GM12891 (cell line): ENCODE results near the gene ASPA.
"Not testable (repeated sequence)": the region's sequence is repeated elsewhere in the genome, so short reads cannot be mapped to it uniquely, and the experiment has no call there.

Experiments used
- DNase-seq: peaks from one replicate; pipeline ENCODE4 v3.0.0; 2011; ENCODE audit warnings: low spot score; ENCODE audit not compliant: insufficient read length
- FAIRE-seq: peaks from 2 replicates; lab custom pipeline; 2011; peaks lifted over from hg19 to GRCh38; lab: Jason Lieb, UNC
- PAX5 ChIP-seq: IDR thresholded peaks from 2 replicates; pipeline ENCODE4 v1.6.1; 2011; ENCODE audit warnings: low read length, moderate library complexity, mild to moderate bottlenecking; ENCODE audit not compliant: insufficient read depth, severe bottlenecking
- POLR2A ChIP-seq: IDR thresholded peaks from 2 replicates; pipeline ENCODE4 v1.6.1; 2011; ENCODE audit warnings: low read depth, low read length, control low read depth
- POLR2AphosphoS5 ChIP-seq: IDR thresholded peaks from 2 replicates; pipeline ENCODE4 v1.6.1; 2011; ENCODE audit warnings: low read depth, low read length, control low read depth
- POU2F2 ChIP-seq: IDR thresholded peaks from 2 replicates; pipeline ENCODE4 v1.6.1; 2011; ENCODE audit warnings: low read depth, mild to moderate bottlenecking, control low read depth, low read length, moderate library complexity
- SPI1 ChIP-seq: IDR thresholded peaks from 2 replicates; pipeline ENCODE4 v1.6.1; 2011; ENCODE audit warnings: low read depth, low read length, control low read depth
- TAF1 ChIP-seq: IDR thresholded peaks from 2 replicates; pipeline ENCODE4 v1.6.1; 2011; ENCODE audit warnings: low read depth, low read length, control low read depth

The ASPA gene

DNA sequence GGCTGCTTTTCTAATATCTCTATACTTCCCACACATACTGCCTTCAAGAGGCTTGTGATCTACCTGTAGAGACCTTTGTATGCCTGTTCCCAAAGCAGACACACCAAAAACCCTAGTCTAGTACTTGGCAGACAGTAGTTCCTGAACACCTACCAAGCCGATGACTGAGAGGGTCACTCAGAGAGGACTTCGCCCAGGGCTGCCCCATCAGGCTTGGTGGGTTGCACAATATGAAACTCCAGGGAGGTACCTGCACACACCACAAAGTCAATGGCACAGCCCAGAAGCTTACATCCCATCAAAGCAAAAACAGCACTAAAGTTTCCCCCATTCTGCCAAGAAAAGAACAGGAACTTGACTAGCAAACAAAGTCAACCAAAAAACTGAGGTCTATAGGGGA, 30.3 kb downstream of the ASPA start:
- TF ChIP-seq TAF1 (no peak), POLR2AphosphoS5 (no peak), POLR2A (no peak), SPI1 (no peak), PAX5 (no peak), POU2F2 (no peak)
- FAIRE-seq (no peak), DNase-seq (no peak)

DNA sequence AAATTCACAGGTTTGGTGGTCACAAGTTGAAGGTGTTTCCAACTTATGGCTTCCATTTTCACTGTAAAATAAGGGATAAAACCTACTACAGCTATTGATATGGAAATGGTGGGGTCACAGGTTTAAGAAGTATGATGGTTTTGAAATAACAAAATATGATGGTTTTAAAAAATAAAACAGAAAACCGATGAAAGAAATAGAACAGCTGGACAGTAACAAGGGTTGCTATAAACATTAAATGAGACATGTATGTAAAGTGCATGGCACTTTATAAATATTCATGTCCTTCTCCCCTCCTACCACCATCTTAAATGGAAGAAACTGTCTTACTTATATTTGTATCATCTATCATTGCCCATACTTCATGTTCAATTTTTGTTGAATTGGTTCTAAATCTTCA, 31.3 kb downstream of the ASPA start:
- FAIRE-seq (no peak), DNase-seq (no peak)
- no peak for TF ChIP-seq SPI1
- no peak for TF ChIP-seq PAX5
- TF ChIP-seq POLR2AphosphoS5 = no peak
- TF ChIP-seq POLR2A = no peak
- TF ChIP-seq POU2F2 = no peak
- TF ChIP-seq TAF1 = no peak

DNA sequence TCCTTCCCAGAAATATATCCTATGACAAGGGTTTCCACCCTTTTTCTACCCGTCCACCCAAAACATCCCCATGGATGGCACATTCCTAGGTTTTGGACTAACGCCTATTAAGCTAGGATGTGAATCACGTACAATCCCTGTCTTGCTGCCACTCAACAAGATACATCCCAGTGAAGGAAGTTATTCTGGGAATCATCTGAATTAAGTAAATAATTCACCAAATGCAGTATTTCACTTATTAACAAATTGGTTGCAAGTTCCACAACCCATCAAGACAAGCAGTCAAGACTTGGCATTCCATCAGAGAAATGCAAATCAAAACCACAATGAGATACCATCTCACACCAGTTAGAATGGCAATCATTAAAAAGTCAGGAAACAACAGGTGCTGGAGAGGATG, 32.1 kb downstream of the ASPA start:
- TF ChIP-seq PAX5 (no peak), SPI1 (no peak), POLR2A (no peak), POLR2AphosphoS5 (no peak), POU2F2 (no peak), TAF1 (no peak)
- DNase-seq = no peak
- FAIRE-seq = no peak

DNA sequence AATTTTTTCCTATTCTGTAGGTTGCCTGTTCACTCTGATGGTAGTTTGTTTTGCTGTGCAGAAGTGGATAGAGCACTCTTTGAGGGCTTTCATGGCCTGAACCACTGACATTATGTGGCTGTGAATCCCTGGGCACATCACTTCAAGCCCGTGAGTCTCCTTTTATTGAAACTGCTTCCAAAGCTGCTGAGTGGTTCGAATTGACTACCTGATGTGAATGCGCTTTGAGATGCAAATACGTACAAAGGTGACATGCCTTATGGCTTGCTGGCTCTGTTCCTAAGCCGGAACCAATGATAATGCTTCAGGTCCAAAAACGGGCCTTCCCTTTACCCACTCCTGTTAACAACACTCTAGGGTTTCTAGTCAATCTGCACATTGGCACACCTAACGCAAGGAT, 34.3 kb downstream of the ASPA start:
- FAIRE-seq = no peak
- no peak for TF ChIP-seq SPI1
- no peak for TF ChIP-seq POLR2AphosphoS5
- no peak for TF ChIP-seq PAX5

DNA sequence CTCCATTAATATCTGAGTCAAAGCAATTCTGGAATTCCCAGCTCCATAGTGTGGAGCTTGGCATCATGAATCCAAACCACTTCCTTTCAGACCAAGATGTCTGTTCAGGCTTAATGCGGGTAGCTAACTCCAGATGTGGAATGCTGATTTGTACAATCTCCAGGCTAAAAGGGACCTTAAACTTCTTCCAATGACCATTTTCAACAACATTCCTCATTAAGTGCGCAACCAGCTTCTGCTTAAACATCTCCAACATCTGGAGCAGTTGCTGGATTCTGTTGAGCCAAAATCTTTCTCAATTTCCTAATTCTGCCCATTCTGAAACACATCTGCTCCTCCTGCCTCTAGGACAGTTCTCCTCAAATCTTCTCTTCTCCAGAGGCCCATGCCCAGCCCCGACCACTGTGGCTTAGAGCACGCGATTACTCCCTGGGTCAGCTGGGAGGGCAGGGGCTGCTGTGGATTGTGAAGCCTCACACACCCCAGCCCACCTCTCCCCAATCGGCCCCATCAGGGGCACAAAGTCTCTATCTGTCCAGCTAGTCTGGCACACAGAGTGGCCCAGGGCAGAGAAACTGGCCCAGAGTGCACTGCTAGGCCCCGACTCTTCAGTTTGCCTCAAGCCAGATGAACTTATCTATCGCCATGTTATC, 36.2 kb downstream of the ASPA start:
- no peak for TF ChIP-seq PAX5
- TF ChIP-seq POLR2AphosphoS5 = no peak
- no peak for TF ChIP-seq POU2F2
- no peak for TF ChIP-seq POLR2A
- TF ChIP-seq TAF1 = no peak
- TF ChIP-seq SPI1 = no peak
- DNase-seq (no peak), FAIRE-seq (no peak)

More for the DNA sequence above, 34.3 kb downstream of the ASPA start:
- DNase-seq = no peak

DNA sequence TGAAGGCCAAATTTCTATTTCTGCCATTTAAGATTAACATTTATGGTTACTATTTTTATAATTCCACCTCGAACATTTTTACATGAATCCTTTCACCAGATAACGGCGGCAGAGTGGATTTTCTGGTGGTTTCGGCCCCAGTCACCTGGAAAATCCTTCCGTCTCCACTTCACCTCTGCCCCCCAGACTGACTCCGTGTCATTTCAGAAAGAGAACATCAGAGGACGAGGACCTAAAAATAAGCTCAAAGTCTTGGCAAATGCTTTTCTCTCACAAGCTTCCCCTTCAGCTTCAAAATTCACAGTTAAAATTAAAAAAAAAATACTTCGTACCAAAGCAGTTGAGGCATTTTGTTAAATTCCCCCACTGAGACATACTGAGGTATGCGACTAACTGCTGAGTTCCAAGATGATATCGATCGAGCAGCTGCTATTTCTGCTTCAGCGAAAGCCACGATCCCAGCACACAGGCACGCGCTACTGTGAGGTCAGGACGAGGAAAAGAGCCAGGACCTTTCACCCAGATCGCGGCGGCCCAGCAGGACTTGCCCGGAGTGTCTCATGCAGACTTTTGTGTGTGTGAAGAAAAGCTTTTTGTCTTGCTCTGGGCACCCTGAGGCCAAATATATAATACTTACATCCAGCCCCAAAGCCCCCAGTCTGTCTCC, 36.8 kb downstream of the ASPA start:
- FAIRE-seq (no peak), DNase-seq (no peak)
- TF ChIP-seq TAF1 (no peak), POU2F2 (no peak), POLR2A (no peak), SPI1 (no peak), PAX5 (no peak), POLR2AphosphoS5 (no peak)

DNA sequence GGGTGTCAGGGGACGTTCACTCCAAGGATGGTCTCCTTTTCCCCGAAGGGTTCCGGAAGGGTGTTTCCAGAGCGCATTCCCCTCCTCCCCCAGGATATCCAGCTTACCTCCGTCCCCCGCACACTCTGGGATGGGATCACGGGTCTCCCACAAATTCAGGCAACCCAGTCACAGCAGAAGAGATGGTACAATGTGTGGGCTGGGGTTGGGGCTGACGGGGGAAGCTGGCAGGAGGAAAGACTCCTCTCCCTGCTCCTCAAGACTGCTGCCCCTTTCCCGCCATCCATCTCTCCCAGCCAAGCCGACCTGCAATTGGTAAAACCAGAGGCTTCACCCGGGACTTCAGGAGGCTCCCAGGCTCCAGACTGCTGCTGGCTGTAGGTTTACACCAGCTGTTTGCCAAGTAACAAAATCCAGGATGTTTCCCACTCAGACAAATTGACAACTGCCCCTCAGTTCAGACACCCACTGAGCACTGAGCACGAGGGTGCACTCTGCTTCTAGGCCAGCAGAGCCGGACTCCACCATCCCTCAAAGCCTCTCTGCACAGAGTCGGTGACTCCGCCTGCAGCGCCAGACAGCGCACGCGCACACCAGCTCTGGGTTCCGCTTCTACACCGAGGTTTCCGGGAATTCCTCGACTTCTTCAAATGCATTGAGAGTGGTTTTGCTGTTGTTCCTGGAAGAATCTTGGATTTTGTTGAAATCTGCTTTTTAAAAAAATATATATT, 37.7 kb downstream of the ASPA start:
- DNase-seq (no peak), FAIRE-seq (no peak)
- TF ChIP-seq POU2F2 (no peak), POLR2A (no peak), POLR2AphosphoS5 (no peak), SPI1 (no peak), PAX5 (no peak), TAF1 (no peak)

DNA sequence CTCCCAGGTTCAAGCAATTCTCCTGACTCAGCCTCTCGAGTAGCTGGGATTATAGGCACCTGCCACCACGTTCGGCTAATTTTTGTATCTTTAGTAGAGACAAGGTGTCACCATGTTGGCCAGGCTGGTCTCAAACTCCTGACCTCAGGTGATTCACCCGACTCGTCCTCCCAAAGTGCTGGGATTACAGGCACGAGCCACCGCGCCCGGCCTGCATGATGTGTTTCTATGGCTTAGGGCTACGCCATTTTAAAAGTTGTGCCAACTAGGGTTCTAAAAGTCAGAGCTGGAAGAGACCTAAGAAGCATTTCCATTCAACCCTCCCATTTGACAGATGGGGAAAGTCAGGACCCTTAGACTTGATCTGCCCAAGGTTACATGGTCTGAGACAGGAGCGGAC, 38.4 kb downstream of the ASPA start:
- DNase-seq, FAIRE-seq: not testable (repeated sequence)

DNA sequence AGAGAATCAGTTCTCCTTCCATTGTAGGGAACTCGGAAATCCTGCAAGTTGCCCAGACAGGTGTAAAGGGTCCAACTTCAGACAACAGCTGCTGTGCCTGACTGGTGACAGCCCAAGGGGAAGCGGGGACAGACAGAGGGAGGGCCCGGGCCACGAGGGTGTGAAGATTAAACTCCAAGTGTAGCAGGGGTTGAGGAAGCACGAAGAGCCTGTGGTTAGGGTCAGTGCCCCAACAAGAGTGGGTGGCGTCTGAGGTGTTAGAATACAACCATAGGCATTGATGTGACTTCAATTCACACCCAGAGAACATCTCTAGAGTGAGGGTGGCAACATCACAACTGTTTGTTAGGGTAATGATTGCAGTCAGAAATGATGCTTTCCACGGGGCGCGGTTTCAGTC, 39.1 kb downstream of the ASPA start:
- DNase-seq (no peak), FAIRE-seq (no peak)
- TF ChIP-seq POLR2A (no peak), PAX5 (no peak), POU2F2 (no peak), POLR2AphosphoS5 (no peak), SPI1 (no peak), TAF1 (no peak)

DNA sequence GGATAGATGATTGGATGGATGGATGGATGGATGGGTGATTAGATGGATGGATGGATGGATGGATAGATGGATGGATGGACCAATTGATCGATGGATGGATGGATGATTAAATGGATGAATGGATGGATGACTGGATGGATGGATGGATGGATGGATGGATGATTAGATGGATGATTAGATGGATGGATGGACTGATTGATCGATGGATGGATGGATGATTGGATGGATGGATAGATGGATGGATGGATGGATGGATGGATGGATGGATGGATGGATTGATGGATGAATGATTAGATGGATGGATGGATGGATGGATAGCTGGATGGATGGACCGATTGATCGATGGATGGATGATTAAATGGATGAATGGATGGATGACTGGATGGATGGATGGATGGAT, 43.7 kb downstream of the ASPA start:
- not testable (repeated sequence) for FAIRE-seq

More for the DNA sequence above, 43.7 kb downstream of the ASPA start:
- DNase-seq = not testable (repeated sequence)
